ENCODE results near the gene TTYH3.
"Not testable (repeated sequence)": the region's sequence is repeated elsewhere in the genome, so short reads cannot be mapped to it uniquely, and the experiment has no call there.

TTYH3 gene

DNA sequence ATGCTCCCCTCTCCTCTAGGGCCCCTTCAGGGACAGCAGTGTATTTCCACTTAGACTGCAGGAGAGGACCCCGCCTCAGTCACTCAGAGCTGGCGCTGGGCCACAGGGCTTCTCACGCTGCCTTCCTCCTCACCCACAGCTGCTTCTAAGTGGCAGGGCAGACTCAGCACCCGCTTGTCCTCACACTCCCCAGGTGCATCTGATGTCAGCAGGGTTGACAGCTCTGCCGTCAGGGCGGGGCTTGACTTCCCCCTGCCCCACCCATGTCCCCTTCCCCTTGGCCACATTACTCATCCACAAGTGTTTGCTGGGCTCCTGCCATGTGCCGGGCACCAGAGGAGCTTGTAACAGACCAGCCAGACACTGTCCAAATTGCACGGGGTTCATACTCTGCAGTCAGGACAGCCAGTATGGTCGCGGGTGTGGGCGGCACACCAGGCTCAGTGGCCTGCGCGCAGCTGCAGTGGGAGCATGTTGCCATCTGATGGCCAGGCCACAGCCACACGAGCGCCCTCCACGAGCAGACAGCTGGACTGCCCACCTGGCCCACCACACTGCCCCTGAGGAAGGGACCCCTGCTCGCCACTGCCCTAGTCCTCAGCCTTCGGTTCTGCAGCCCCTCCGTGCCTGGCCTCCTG lies 29.3 kb upstream of the TTYH3 start:
- no peak for DNase-seq (ENCODE audit: low read depth in 3 of 3, low spot score in 1 of 3)

GRCh38 chr7:2603044-2603965 lies 28.5 kb upstream of the TTYH3 start:
- DNase-seq (ENCODE audit: low read depth in 3 of 3, low spot score in 1 of 3) = no peak

DNA sequence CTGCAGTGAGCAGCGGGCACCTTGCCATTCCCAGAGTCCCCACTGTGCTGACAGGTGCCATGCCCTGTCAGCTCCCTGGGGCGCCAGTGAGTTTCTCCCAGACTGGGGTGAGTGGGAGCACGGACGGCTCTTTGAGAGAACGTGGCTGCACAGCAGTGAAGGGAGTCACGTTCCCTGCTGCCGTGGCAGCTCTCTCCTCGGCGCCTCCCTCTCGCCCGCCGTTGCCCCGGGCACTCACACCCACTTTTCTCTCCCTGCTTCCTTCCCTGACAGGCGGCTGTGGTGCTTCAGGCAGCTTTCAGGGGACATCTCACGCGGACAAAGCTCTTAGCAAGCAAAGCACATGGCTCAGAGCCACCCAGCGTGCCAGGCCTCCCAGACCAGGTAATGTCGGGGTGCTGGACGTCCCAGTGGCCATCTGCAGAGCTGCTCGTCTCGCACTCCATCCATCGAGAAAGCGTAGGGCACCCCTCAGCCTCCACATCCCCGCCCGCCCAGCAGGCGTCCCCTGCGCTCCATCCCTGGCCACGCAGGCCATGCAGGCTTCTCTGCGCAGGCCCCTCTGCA lies 27.1 kb upstream of the TTYH3 start:
- no peak for DNase-seq (ENCODE audit: low read depth in 3 of 3, low spot score in 1 of 3)

DNA sequence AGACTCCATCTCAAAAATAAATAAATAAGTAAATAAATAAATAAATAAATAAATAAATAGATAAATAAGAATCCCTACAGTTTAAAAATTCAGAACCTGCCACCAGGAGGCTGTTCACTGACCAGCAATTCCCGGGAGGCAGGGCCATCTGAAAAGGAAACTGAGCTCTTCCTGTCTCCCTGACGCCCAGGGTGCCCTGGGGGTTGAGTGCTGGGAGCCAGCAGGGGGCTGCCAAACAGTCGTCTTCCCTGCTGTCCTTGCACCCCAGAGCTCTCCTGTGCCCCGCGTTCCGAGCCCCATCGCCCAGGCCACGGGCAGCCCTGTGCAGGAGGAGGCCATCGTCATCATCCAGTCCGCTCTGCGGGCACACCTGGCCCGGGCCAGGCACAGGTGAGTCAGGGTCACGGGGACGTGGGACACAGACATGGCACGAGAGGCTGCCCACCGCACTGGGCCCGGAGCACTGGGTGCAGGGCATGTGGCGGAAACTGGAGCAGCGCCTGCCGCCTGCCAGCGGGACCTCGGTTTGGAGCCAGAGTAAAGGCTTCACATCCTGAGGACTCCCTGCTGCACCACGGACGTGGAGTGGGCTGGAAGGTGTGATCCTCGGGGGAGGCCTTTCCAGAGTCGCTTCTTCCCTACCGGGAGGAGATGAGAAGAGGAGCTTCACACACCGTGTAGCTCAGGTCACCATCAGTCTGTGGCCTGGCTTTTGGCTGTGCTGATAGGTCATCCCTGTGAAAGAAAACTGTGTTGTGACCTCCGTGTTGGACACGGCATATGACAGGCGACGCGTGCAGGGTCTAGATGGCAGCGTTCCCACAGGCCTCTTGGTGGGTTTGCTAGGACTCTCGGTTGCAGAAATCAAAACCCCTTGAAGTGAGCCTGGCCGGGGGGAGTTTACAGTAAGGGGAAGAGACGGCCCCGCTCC lies 25.9 kb upstream of the TTYH3 start:
- no peak for DNase-seq (ENCODE audit: low read depth in 3 of 3, low spot score in 1 of 3)

DNA sequence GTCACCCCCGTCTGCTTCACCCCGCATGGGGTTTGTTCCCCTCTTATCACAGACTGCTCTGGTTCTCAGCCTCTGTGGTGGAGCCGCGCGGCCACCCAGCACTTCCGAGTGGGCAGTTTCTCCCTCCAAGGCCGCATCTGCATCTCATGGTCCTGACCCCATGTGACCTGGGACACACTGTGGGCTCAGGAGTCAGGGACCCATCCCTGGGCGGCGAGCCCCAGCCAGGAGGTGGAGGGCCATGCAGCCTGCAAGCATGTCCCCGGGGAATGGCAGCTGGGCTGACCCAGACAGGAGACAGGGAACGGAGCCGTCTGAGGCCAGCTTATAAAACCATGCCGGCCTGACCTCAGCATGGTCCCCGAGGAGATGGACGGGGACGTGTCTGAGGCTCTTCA lies 25.2 kb upstream of the TTYH3 start:
- no peak for DNase-seq (ENCODE audit: low read depth in 3 of 3, low spot score in 1 of 3)

- DNase-seq (ENCODE audit: low read depth in 3 of 3, low spot score in 1 of 3) = no peak
Measured at GRCh38 chr7:2607122-2607922, 24.5 kb upstream of the TTYH3 start.

DNA sequence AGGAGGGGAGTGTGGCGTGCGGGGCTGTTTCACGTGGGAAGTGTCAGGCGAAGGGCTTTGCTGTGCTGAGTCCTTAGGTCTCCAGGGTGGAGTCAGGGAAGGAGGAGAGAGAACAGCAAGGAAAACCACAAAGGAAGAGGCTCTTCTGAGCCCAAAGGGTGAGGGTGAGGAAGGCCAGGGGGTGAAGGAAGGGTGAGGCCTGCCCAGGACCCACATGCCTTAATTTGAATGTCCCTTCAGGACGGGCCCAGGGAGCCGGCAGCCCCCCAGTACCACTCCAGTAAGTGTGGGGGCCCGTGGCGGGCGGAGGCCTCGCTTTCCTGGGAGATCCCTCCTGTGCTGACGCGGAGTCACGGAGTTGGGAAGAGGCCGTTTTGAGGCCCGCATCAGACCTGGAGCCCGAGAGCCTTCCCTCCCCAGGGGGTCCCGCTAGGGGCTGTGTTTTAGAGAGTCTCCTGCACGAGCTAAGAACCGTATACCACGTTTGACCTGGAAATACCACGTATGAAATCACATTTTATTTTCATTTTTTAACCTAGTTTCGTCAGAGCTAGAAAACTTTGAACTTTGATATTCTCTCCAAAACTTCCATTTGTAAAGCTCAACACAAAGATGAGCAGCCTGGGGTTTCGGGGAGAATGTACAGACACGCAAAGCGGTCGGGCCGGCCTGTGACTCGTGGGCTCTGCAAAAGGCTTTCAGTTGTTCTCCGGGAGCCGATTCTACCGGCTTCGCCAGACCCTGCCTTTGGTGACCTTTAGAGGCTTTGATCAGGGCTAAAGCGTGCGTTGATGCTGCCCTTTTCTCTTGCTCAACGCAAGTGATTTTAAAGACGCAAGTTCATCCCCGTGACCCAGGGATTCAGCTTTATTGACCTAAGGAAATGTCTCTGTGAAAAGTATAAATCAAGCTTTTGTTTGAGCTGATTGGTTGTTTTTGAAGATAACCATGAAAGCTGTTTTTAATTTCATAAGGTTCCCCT lies 23.6 kb upstream of the TTYH3 start:
- DNase-seq (ENCODE audit: low read depth in 3 of 3, low spot score in 1 of 3) = no peak

- no peak for DNase-seq (ENCODE audit: low read depth in 3 of 3, low spot score in 1 of 3)
Measured at GRCh38 chr7:2608921-2609411, 22.8 kb upstream of the TTYH3 start.

DNA sequence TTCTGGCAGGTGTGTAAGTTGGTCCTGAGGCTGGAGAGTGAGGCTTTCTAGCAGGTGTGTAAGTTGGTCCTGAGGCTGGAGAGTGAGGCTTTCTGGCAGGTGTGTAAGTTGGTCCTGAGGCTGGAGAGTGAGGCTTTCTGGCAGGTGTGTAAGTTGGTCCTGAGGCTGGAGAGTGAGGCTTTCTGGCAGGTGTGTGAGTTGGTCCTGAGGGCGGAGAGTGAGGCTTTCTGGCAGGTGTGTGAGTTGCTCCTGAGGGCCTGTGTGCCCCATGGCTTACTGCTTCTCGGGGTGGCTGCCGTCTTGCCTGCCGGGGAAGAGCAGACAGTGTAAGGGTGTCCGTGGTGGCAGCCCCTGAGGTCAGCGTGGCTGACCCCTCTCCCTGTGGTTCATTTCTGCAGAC lies 22.1 kb upstream of the TTYH3 start:
- not testable (repeated sequence) for DNase-seq (ENCODE audit: low read depth in 3 of 3, low spot score in 1 of 3)

GRCh38 chr7:2610466-2610865 lies 21.3 kb upstream of the TTYH3 start:
- DNase-seq (ENCODE audit: low read depth in 3 of 3, low spot score in 1 of 3) = no peak

- no peak for DNase-seq (ENCODE audit: low read depth in 3 of 3, low spot score in 1 of 3)
Measured at GRCh38 chr7:2610898-2611297, 20.9 kb upstream of the TTYH3 start.

GRCh38 chr7:2611401-2611800 lies 20.4 kb upstream of the TTYH3 start:
- DNase-seq (ENCODE audit: low read depth in 3 of 3, low spot score in 1 of 3) = no peak

- no peak for DNase-seq (ENCODE audit: low read depth in 3 of 3, low spot score in 1 of 3)
Measured at GRCh38 chr7:2611922-2612321, 19.9 kb upstream of the TTYH3 start.

- no peak for DNase-seq (ENCODE audit: low read depth in 3 of 3, low spot score in 1 of 3)
Measured at GRCh38 chr7:2612445-2613097, 19.2 kb upstream of the TTYH3 start.

GRCh38 chr7:2613098-2613930 lies 18.5 kb upstream of the TTYH3 start:
- no peak for DNase-seq (ENCODE audit: low read depth in 3 of 3, low spot score in 1 of 3)

GRCh38 chr7:2613931-2614600 lies 17.7 kb upstream of the TTYH3 start:
- DNase-seq (ENCODE audit: low read depth in 3 of 3, low spot score in 1 of 3) = no peak

Measured in stimulated activated CD4-positive, alpha-beta T cell treated with anti-CD3 and anti-CD28 coated beads, TNF-alpha, amount 100 ng/mL, for 1 hour (primary cell).